SK-N-SH treated with all-trans-retinoic acid at 6 μM for 48 hours (cell line): ENCODE measurements around the gene FAM200B.

Experiments
- ATAC-seq: fragments of 200-7000 bp; cut with Tn5 transposase; 3 replicates; pipeline ENCODE4 v1.9.1; 2020; ENCODE audit warnings: mild to moderate bottlenecking, moderate library complexity
- ARNTL ChIP-seq: fragments of 450-650 bp; formaldehyde crosslinking; IDR thresholded peaks from 2 replicates; pipeline ENCODE4 v1.5.0; 2020; ENCODE audit warnings: low read depth, mild to moderate bottlenecking, moderate library complexity, borderline replicate concordance
- BACH2 ChIP-seq: fragments of 250-450 bp; sonication (Bioruptor Pico); IDR thresholded peaks from 2 replicates; pipeline ENCODE4 v1.9.0; 2021; ENCODE audit warnings: mild to moderate bottlenecking, borderline replicate concordance
- ESRRG ChIP-seq: fragments of 250-450 bp; sonication (Bioruptor Pico); IDR thresholded peaks from 2 replicates; pipeline ENCODE4 v1.6.1; 2021; ENCODE audit warnings: mild to moderate bottlenecking
- GLIS3 ChIP-seq: fragments of 250-450 bp; sonication (Bioruptor Pico); IDR thresholded peaks from 2 replicates; pipeline ENCODE4 v1.5.0; 2020; ENCODE audit warnings: mild to moderate bottlenecking, moderate library complexity
- PPARA ChIP-seq: fragments of 250-450 bp; sonication (Bioruptor Pico); IDR thresholded peaks from 2 replicates; pipeline ENCODE4 v1.5.0; 2020; ENCODE audit warnings: mild to moderate bottlenecking, borderline replicate concordance
- RARB ChIP-seq: fragments of 250-450 bp; sonication (Bioruptor Pico); IDR thresholded peaks from 2 replicates; pipeline ENCODE4 v1.8.0; 2021; ENCODE audit warnings: mild to moderate bottlenecking, moderate library complexity
- SNAI2 ChIP-seq: fragments of 250-450 bp; sonication (Bioruptor Pico); IDR thresholded peaks from 2 replicates; pipeline ENCODE4 v1.5.0; 2020; ENCODE audit warnings: mild to moderate bottlenecking, moderate library complexity
- TCF4 ChIP-seq: fragments of 250-450 bp; sonication (Bioruptor Pico); IDR thresholded peaks from 2 replicates; pipeline ENCODE4 v1.8.0; 2021; ENCODE audit warnings: mild to moderate bottlenecking, moderate library complexity, borderline replicate concordance
- TOX ChIP-seq: fragments of 250-450 bp; sonication (Bioruptor Pico); IDR thresholded peaks from 2 replicates; pipeline ENCODE4 v1.8.0; 2021; ENCODE audit warnings: mild to moderate bottlenecking, moderate library complexity, borderline replicate concordance
- ZC3H10 ChIP-seq: fragments of 250-450 bp; sonication (Bioruptor Pico); IDR thresholded peaks from 2 replicates; pipeline ENCODE4 v1.5.1; 2021; ENCODE audit warnings: mild to moderate bottlenecking, moderate library complexity
- ZFP3 ChIP-seq: fragments of 250-450 bp; sonication (Bioruptor Pico); IDR thresholded peaks from 2 replicates; pipeline ENCODE4 v1.5.0; 2020; ENCODE audit warnings: mild to moderate bottlenecking, moderate library complexity
- ZNF565 ChIP-seq: fragments of 450-650 bp; formaldehyde crosslinking; conservative IDR thresholded peaks from 2 replicates; pipeline ENCODE4 v1.5.0; 2020; ENCODE audit warnings: low read depth, mild to moderate bottlenecking, moderate library complexity
- ZNF70 ChIP-seq: fragments of 450-650 bp; formaldehyde crosslinking; IDR thresholded peaks from 2 replicates; pipeline ENCODE4 v1.5.0; 2020; ENCODE audit warnings: mild to moderate bottlenecking, moderate library complexity
- ZNF8 ChIP-seq: fragments of 450-650 bp; formaldehyde crosslinking; IDR thresholded peaks from 2 replicates; pipeline ENCODE4 v1.5.0; 2020; ENCODE audit warnings: mild to moderate bottlenecking, moderate library complexity
- TF ChIP-seq, protein P1 (sequence below): fragments of 250-450 bp; sonication (Bioruptor Pico); IDR thresholded peaks from 2 replicates; pipeline ENCODE4 v1.5.0; 2020; ENCODE audit warnings: mild to moderate bottlenecking, moderate library complexity
- TF ChIP-seq, protein P2 (sequence below): fragments of 250-450 bp; sonication (Bioruptor Pico); IDR thresholded peaks from 2 replicates; pipeline ENCODE4 v1.5.1; 2020; ENCODE audit warnings: low read depth, mild to moderate bottlenecking, moderate library complexity
- TF ChIP-seq, protein P3 (sequence below): fragments of 250-450 bp; sonication (Bioruptor Pico); IDR thresholded peaks from 2 replicates; pipeline ENCODE4 v1.8.0; 2020; ENCODE audit warnings: mild to moderate bottlenecking, moderate library complexity, borderline replicate concordance
- TF ChIP-seq, protein P4 (sequence below): fragments of 250-450 bp; sonication (Bioruptor Pico); IDR thresholded peaks from 2 replicates; pipeline ENCODE4 v1.5.1; 2021; ENCODE audit warnings: mild to moderate bottlenecking, moderate library complexity
- TF ChIP-seq, protein P5 (sequence below): fragments of 250-450 bp; sonication (Bioruptor Pico); IDR thresholded peaks from 2 replicates; pipeline ENCODE4 v1.8.0; 2021; ENCODE audit warnings: low read depth, mild to moderate bottlenecking, moderate library complexity, borderline replicate concordance

The FAM200B gene

DNA sequence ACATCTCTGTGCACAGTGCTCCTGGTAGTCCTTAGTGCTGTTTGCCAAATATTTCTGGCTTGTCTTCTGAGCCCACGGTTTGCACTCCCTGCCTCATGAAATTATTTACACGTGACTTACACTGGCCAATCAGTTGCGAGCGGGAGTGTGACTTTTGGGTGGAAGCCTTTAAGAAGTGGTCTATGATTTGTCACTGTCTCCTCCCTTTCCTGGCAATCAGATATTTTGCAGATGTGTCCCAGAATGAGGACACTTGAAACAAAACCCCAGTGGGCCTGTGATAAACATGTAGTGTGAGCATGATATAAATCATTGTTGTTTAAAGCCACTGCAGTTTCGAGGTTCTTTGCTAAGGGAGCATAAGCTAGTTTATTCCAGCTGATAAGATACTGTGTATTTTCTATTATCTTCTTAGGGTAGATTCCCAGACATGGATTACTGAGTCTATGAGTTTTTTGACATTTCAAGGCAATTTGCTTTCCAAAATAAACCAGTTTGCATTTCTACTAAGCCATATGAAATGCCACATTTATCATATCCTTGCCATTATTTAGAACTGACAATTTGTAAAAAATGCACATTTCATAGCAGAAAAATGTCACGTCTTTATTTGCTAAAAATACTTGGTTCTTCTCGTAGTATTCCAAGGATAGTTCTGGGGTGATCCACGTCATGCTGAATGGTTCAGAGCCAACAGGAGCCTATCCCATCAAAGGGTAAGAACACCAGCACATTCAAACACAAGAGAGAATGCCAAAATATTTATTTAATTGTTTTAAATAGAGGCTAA is 33.2 kb downstream of the FAM200B start:
- TF ChIP-seq ZNF70 (CRISPR knock-in tag): no peak
- no peak for TF ChIP-seq RARB (CRISPR knock-in tag)
- TF ChIP-seq, protein P1, sequence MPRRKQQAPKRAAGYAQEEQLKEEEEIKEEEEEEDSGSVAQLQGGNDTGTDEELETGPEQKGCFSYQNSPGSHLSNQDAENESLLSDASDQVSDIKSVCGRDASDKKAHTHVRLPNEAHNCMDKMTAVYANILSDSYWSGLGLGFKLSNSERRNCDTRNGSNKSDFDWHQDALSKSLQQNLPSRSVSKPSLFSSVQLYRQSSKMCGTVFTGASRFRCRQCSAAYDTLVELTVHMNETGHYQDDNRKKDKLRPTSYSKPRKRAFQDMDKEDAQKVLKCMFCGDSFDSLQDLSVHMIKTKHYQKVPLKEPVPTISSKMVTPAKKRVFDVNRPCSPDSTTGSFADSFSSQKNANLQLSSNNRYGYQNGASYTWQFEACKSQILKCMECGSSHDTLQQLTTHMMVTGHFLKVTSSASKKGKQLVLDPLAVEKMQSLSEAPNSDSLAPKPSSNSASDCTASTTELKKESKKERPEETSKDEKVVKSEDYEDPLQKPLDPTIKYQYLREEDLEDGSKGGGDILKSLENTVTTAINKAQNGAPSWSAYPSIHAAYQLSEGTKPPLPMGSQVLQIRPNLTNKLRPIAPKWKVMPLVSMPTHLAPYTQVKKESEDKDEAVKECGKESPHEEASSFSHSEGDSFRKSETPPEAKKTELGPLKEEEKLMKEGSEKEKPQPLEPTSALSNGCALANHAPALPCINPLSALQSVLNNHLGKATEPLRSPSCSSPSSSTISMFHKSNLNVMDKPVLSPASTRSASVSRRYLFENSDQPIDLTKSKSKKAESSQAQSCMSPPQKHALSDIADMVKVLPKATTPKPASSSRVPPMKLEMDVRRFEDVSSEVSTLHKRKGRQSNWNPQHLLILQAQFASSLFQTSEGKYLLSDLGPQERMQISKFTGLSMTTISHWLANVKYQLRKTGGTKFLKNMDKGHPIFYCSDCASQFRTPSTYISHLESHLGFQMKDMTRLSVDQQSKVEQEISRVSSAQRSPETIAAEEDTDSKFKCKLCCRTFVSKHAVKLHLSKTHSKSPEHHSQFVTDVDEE: no peak
- no peak for TF ChIP-seq ZC3H10 (CRISPR knock-in tag)
- TF ChIP-seq, protein P2, sequence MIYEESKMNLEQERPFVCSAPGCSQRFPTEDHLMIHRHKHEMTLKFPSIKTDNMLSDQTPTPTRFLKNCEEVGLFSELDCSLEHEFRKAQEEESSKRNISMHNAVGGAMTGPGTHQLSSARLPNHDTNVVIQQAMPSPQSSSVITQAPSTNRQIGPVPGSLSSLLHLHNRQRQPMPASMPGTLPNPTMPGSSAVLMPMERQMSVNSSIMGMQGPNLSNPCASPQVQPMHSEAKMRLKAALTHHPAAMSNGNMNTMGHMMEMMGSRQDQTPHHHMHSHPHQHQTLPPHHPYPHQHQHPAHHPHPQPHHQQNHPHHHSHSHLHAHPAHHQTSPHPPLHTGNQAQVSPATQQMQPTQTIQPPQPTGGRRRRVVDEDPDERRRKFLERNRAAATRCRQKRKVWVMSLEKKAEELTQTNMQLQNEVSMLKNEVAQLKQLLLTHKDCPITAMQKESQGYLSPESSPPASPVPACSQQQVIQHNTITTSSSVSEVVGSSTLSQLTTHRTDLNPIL (CRISPR knock-in tag): no peak
- TF ChIP-seq ZNF565 (CRISPR knock-in tag): no peak
- no peak for TF ChIP-seq ESRRG
- no peak for TF ChIP-seq GLIS3 (CRISPR knock-in tag)
- no peak for TF ChIP-seq ZNF8 (CRISPR knock-in tag)
- TF ChIP-seq BACH2 (CRISPR knock-in tag): no peak
- TF ChIP-seq ARNTL: no peak
- no peak for TF ChIP-seq TOX
- TF ChIP-seq, protein P3, sequence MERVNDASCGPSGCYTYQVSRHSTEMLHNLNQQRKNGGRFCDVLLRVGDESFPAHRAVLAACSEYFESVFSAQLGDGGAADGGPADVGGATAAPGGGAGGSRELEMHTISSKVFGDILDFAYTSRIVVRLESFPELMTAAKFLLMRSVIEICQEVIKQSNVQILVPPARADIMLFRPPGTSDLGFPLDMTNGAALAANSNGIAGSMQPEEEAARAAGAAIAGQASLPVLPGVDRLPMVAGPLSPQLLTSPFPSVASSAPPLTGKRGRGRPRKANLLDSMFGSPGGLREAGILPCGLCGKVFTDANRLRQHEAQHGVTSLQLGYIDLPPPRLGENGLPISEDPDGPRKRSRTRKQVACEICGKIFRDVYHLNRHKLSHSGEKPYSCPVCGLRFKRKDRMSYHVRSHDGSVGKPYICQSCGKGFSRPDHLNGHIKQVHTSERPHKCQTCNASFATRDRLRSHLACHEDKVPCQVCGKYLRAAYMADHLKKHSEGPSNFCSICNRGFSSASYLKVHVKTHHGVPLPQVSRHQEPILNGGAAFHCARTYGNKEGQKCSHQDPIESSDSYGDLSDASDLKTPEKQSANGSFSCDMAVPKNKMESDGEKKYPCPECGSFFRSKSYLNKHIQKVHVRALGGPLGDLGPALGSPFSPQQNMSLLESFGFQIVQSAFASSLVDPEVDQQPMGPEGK (CRISPR knock-in tag): no peak
- no peak for TF ChIP-seq ZFP3
- ATAC-seq: no peak

DNA sequence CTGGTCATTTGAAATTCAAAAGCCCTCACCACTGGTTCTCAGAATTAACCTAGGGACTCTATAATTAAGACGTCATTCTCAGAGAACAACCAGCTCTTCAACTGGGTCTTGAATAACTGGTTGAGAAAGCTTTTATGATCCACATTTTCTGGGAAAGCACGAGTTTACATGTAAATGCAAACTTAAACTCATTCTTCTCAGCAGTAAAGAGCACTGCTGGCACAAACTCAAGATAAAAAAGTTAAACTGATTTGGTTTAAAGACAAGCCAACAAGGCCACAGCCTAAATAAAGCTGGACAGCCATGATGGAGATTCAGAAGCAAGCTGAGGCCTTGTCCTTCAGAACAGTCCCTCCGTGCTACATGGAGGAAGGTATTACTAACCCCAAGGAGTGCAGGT is 34.5 kb downstream of the FAM200B start:
- no peak for ATAC-seq
- TF ChIP-seq TCF4 (CRISPR knock-in tag) (no peak), RARB (CRISPR knock-in tag) (no peak), ARNTL (no peak), SNAI2 (no peak), PPARA (CRISPR knock-in tag) (no peak), TOX (no peak), ZFP3 (no peak), ZC3H10 (CRISPR knock-in tag) (no peak)
- TF ChIP-seq, protein P2 (CRISPR knock-in tag): no peak
- TF ChIP-seq, protein P3 (CRISPR knock-in tag): no peak
- TF ChIP-seq, protein P4, sequence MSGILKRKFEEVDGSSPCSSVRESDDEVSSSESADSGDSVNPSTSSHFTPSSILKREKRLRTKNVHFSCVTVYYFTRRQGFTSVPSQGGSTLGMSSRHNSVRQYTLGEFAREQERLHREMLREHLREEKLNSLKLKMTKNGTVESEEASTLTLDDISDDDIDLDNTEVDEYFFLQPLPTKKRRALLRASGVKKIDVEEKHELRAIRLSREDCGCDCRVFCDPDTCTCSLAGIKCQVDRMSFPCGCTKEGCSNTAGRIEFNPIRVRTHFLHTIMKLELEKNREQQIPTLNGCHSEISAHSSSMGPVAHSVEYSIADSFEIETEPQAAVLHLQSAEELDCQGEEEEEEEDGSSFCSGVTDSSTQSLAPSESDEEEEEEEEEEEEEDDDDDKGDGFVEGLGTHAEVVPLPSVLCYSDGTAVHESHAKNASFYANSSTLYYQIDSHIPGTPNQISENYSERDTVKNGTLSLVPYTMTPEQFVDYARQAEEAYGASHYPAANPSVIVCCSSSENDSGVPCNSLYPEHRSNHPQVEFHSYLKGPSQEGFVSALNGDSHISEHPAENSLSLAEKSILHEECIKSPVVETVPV (CRISPR knock-in tag): no peak
- TF ChIP-seq, protein P5, sequence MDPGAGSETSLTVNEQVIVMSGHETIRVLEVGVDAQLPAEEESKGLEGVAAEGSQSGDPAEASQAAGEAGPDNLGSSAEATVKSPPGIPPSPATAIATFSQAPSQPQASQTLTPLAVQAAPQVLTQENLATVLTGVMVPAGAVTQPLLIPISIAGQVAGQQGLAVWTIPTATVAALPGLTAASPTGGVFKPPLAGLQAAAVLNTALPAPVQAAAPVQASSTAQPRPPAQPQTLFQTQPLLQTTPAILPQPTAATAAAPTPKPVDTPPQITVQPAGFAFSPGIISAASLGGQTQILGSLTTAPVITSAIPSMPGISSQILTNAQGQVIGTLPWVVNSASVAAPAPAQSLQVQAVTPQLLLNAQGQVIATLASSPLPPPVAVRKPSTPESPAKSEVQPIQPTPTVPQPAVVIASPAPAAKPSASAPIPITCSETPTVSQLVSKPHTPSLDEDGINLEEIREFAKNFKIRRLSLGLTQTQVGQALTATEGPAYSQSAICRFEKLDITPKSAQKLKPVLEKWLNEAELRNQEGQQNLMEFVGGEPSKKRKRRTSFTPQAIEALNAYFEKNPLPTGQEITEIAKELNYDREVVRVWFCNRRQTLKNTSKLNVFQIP (CRISPR knock-in tag): no peak
- TF ChIP-seq, protein P1: no peak
